Activated T-helper 17 cell treated with anti-CD3 and anti-CD28 coated beads, Interleukin-2, amount 50 U/mL, for 72 hours (primary cell): ENCODE data around the gene C11orf86. TPM values are rescaled to one million over a fixed set of nuclear protein-coding genes. Genes with fewer than 3 reads are reported as not detected.
"Not testable (repeated sequence)": the region's sequence is repeated elsewhere in the genome, so short reads cannot be mapped to it uniquely, and the experiment has no call there.

Experiments used
- ATAC-seq: fragments of 150-1000 bp; cut with Tn5 transposase; replicated peaks from 2 replicates; pipeline ENCODE4 v1.10.0; 2021; ENCODE audit warnings: mild to moderate bottlenecking, moderate library complexity
- H3K27ac Mint-ChIP-seq: one replicate; pipeline ENCODE4 v1.8.0; 2022; ENCODE audit warnings: mixed read lengths
- H3K27me3 Mint-ChIP-seq: one replicate; pipeline ENCODE4 v1.8.0; 2022; ENCODE audit warnings: mixed read lengths
- H3K36me3 Mint-ChIP-seq: one replicate; pipeline ENCODE4 v1.8.0; 2022; ENCODE audit warnings: low read depth, mild to moderate bottlenecking, mixed read lengths
- H3K4me1 Mint-ChIP-seq: one replicate; pipeline ENCODE4 v1.8.0; 2022; ENCODE audit warnings: mixed read lengths
- H3K4me3 Mint-ChIP-seq: one replicate; pipeline ENCODE4 v1.8.0; 2022; ENCODE audit warnings: mild to moderate bottlenecking, mixed read lengths
- H3K9me3 Mint-ChIP-seq: one replicate; pipeline ENCODE4 v1.8.0; 2022; ENCODE audit warnings: mixed read lengths
- total RNA-seq, 2 donors: library from RNA; stranded (reverse); gene quantifications; one replicate each; pipeline ENCODE4 v1.2.3, GENCODE V29; 2022

Gene C11orf86
- total RNA-seq, 2 donors from 2014 or later: not detected

DNA sequence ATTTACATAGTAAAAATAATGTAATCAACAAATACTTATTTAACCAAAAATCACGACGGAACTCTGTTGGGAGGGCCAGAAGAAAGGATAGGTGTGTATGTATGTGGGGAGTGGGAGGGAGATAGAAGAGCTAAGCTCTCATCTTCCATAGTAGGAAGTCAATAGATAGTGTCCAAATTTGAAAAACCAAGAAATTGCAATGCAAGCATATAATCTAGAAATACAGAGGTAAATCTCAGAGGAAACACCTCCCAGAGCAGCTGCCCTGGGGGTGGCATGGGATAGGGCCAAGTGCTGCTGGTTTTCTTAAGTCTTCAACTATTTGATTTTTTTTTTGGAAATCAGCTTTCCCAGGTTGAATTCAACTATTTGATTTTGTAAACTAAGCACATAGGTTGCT, 16.9 kb downstream of the C11orf86 start:
- Mint-ChIP-seq H3K9me3 (no peaks in the 10 kb centered on the region), H3K36me3 (no peaks in the 10 kb centered on the region), H3K27me3 (peaks cover 19% of the 10 kb centered on the region), H3K4me3 (no peak overlapping the region), H3K4me1 (no peaks in the 10 kb centered on the region), H3K27ac (no peak overlapping the region)
- ATAC-seq: no peak

DNA sequence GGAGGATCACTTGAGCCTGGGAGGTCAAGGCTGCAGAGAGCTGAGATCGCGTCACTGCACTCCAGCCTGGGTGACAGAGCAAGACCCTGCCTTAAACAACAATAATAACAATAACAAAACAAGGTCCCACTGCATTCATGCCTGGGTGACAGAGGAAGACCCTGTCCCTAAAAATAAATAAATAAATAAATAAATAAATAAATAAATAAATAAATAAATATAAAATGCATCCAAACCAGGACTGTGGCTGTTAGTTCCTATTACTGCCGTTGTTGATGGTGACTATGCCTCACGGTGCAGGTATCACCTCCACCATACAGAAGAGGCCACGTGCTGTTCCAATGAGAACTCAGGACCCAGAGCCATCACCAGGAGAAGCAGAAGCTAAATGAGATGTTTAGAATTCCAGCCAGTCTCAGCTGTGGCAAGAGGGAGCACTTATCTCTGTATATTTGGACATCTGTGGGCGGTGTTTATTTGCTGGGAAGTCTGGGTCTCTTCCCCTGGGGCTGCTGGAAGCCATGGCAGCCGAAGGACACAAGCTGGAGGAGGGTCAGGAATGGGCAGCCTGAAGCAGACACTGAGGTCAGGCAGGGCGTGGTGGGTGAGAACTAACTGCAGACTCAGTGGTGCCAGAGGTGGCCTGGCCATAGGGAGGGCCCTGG, 21.6 kb downstream of the C11orf86 start:
- Mint-ChIP-seq H3K36me3 (no peaks in the 10 kb centered on the region), H3K27ac (no peak overlapping the region), H3K27me3 (peaks cover 12% of the 10 kb centered on the region), H3K9me3 (no peaks in the 10 kb centered on the region), H3K4me1 (no peaks in the 10 kb centered on the region), H3K4me3 (no peak overlapping the region)
- ATAC-seq: no peak

DNA sequence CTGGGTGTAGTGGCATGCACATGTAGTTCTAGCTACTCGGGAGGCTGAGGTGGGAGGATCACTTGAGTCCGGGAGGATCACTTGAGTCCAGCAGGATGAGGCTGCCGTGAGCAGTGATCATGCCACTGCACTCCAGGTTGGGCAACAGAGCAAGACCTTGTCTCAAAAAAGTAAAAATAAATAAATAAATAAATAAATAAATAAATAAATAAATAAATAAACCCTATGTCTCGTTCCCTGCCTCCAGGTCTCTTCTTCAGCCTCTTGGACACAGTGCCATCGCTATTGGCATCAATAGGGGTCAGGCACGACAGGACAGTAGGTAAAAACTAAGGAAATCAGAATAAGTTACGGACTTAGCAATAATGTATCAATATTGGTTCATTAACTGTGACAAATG, 24.5 kb downstream of the C11orf86 start:
- Mint-ChIP-seq H3K27me3 (peaks cover 4% of the 10 kb centered on the region), H3K4me3 (no peak overlapping the region), H3K9me3 (no peaks in the 10 kb centered on the region), H3K4me1 (no peaks in the 10 kb centered on the region), H3K36me3 (no peaks in the 10 kb centered on the region), H3K27ac (no peak overlapping the region)
- no peak for ATAC-seq

DNA sequence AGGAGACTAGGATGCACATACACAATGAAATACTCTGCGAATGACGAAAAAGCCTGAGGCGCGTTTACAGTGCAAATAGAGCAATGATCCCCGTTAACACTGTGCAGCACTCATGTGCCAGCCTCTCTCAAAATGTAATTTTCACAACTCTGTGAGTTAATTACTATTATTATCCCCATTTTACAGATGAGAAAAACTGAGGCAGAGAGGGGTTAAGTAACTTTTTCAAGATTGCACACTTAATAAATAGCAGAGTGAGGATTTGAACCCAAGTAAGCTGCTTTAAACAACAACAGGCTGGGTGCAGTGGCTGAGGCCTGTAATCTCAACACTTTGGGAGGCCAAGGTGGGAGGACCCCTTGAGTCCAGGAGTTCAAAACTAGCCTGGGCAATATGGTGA, 26.2 kb downstream of the C11orf86 start:
- no peaks in the 10 kb centered on the region for H3K9me3 Mint-ChIP-seq
- no peak overlapping the region for H3K4me3 Mint-ChIP-seq
- H3K27ac Mint-ChIP-seq: no peak overlapping the region
- H3K4me1 Mint-ChIP-seq: no peaks in the 10 kb centered on the region
- H3K27me3 Mint-ChIP-seq: peaks cover 4% of the 10 kb centered on the region
- no peak for ATAC-seq
- no peaks in the 10 kb centered on the region for H3K36me3 Mint-ChIP-seq

DNA sequence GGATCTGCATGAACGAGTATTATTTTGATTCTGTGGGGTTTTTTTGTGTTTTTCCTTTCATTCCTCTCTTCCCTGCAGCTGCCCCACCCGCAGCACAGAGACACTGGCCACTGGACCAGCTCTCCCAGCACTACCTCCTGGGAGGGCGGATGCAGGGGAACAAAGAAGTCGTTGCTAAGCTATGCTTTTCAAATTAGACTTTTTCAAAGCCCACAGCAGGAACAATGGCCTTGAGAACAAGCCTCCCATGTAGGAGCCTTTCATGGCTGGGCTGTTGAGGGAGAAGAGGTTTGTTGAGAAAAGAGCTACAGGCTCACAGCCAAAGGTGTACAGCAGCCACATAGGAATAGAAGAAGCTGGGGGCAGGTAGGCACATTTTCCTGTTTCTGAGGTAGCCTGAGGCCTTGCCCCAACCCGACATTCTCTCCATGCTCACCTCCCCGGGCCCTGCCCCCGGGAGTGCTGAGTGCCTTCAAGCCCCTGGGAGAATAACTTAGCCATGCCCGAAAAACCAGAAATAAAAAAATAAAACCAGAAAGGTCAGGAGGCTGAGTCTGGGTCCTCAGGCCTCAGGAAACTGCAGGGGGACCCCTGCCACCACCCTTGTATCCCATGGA, 27.3 kb downstream of the C11orf86 start:
- no peak for ATAC-seq
- H3K4me3 Mint-ChIP-seq: no peak overlapping the region
- no peaks in the 10 kb centered on the region for H3K36me3 Mint-ChIP-seq
- no peaks in the 10 kb centered on the region for H3K4me1 Mint-ChIP-seq
- no peaks in the 10 kb centered on the region for H3K27me3 Mint-ChIP-seq
- no peak overlapping the region for H3K27ac Mint-ChIP-seq
- no peaks in the 10 kb centered on the region for H3K9me3 Mint-ChIP-seq

DNA sequence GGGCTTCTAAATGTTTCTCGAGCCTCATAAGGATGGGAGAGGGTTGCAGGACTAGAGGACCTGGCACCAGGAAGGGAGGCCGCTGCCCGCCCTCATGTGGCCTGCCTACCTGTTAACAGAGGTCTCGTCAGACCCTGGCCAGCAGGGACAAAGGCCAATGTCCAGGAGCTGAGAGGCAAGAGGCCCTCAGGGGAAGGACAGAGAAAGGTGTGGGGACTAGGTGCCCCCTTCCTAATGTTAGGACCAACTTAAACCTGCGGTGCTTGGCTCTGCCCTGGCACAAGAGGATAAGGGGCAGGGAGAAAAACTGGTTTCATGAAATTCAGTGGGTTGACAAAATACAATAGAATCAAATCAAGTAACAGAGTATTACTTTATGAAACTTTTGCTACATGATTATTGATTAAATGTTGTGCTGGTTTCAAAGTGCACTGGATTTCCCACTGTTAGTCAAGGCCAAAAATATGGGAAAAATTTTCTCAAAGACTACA, 27.9 kb downstream of the C11orf86 start:
- H3K27ac Mint-ChIP-seq: no peak overlapping the region
- H3K27me3 Mint-ChIP-seq: no peaks in the 10 kb centered on the region
- no peak overlapping the region for H3K4me3 Mint-ChIP-seq
- no peaks in the 10 kb centered on the region for H3K36me3 Mint-ChIP-seq
- no peaks in the 10 kb centered on the region for H3K9me3 Mint-ChIP-seq
- no peaks in the 10 kb centered on the region for H3K4me1 Mint-ChIP-seq
- ATAC-seq: no peak

DNA sequence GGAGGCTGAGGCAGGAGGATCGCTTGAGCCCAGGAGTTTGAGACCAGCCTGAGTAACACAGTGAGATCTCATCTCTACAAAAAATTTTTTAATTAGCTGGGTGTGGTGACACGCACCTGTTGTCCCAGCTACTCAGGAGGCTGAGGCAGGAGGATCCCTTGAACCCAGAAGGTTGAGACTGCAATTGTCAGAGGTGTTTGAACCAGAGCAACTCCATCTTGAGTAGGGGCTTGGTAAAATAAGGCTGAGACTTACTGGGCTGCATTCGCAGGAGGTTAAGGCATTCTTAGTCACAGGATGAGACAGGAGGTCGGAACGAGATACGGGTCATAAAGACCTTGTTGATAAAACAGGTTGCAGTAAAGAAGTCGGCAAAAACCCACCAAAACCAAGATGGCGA, 30.1 kb downstream of the C11orf86 start:
- not testable (repeated sequence) for H3K27ac Mint-ChIP-seq, H3K27me3 Mint-ChIP-seq, H3K4me1 Mint-ChIP-seq, H3K36me3 Mint-ChIP-seq, H3K4me3 Mint-ChIP-seq, H3K9me3 Mint-ChIP-seq, ATAC-seq

DNA sequence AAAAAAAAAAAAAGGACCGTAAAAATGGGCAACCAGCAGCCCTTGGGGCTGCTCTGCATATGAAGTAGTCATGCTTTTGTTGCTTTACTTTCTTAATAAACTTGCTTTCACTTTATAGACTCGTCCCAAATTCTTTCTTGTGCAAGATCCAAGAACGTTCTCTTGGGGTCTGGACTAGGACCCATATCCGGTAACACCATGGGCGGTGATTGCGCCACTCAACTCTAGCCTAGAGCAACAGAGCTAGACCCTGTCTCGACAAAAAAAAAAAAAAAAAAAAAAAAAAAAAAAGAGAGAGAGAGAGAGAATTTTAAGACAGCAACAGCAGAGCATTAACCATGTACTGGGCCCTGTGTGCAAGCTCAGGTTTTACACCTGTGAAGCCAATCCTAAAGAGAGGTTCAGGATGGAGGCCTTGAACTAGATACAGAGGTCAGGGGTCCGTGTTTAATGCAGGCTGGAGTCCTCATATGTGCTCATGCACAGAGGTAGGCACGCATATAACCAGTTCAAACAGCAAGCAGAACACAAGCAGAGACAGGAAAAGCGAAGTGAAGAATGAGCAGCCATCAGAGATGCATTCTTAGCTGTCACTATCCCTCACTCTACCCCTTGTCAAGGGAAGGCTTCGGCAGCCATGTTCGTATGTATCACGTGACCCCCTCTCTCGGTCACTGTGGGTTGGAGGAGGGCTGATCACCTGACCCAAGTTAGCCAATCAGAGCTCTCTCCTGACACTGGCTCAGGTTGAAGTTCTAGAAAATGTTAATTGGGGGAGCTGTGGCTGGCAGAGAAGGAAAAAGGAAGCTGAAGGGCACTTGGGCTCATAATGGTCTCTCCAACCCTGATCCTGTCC, 31.2 kb downstream of the C11orf86 start:
- peak; percentile 63 for ATAC-seq
- Mint-ChIP-seq H3K4me1 (no peaks in the 10 kb centered on the region), H3K36me3 (no peaks in the 10 kb centered on the region), H3K27ac (no peak overlapping the region), H3K9me3 (no peaks in the 10 kb centered on the region), H3K27me3 (no peaks in the 10 kb centered on the region), H3K4me3 (peak overlapping the region; percentile 2)

DNA sequence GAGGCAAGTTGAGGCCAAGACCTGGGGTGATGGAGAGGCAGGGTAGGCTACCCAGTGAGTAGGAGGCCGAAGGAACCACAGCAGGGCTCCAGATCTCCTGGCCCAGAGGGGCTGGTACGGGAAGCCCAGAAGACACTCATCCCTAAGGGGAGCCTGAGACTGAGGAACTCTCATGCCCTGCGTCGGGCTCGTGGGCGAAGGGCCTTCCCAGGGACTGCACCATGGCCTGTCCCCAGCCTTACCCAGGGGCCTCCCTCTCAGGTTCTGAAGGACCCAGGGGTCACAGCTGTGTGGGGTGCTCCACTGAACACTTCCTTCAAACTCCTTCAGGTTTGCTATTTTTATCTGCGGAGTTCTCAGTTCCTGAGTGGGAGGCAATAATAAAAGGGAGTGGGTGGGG, 32.0 kb downstream of the C11orf86 start:
- no peaks in the 10 kb centered on the region for H3K4me1 Mint-ChIP-seq
- no peaks in the 10 kb centered on the region for H3K27me3 Mint-ChIP-seq
- no peaks in the 10 kb centered on the region for H3K9me3 Mint-ChIP-seq
- H3K36me3 Mint-ChIP-seq: no peaks in the 10 kb centered on the region
- no peak for ATAC-seq
- no peak overlapping the region for H3K4me3 Mint-ChIP-seq
- no peak overlapping the region for H3K27ac Mint-ChIP-seq

DNA sequence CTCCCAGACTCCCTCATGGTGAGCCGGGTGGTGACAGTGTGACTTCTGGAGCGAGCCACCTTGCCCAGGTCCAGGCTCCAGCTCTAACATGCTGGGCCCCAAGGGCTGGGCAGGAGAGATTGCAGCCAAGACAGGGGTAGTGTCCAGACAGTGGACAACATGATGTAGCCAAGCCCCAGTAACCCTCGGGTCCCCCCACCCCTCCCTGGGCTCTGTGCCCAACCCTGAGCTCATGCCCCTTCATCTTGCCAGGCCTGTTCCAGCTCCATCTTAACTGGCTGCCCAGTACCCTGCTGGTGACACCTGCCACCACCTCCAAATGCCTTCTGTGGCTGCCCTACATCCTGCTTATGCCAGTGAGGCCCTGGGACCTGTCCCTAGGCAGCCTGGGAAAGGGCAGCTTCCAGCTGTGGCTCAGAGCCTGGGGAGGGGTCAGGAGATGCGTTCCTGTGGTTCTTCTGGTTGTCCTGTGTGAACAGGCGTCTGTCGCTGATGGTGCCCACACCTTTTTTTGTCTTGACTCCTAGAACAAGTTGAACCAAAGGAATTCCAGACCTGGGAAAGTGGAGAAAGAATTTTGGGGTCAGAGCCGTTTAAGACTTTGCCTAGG, 35.3 kb downstream of the C11orf86 start:
- ATAC-seq: no peak
- Mint-ChIP-seq H3K27ac (no peak overlapping the region), H3K27me3 (no peaks in the 10 kb centered on the region), H3K4me3 (no peak overlapping the region), H3K36me3 (no peaks in the 10 kb centered on the region), H3K4me1 (no peaks in the 10 kb centered on the region), H3K9me3 (no peaks in the 10 kb centered on the region)

DNA sequence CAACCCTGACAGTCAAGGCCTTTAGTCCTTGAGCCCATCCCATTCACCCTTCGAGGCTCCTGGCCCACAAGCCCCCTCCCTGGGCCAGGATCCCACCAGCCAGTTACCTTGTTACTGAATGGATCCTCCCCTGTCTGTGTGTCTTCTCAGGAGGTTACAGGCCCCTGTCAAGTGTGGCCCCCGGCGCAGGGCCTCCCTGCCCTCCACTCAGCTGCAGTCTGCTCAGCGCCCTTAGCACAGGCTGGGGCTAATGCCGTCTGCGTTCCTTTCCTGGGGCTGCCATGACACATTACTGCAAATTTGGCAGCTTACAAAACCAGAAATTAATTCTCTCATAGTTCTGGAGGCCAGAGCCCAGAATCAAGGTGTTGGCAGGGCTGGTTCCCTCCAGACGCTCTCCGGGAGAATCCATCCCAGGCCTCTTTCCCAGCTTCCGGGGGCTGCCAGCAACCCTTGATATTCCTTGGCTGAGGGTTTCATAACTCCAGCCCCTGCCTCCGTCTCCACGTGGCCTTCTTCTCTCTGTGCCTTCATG, 38.5 kb downstream of the C11orf86 start:
- Mint-ChIP-seq H3K4me3 (no peak overlapping the region), H3K4me1 (no peaks in the 10 kb centered on the region), H3K27ac (no peak overlapping the region), H3K9me3 (no peaks in the 10 kb centered on the region), H3K27me3 (no peaks in the 10 kb centered on the region), H3K36me3 (no peaks in the 10 kb centered on the region)
- ATAC-seq: no peak

DNA sequence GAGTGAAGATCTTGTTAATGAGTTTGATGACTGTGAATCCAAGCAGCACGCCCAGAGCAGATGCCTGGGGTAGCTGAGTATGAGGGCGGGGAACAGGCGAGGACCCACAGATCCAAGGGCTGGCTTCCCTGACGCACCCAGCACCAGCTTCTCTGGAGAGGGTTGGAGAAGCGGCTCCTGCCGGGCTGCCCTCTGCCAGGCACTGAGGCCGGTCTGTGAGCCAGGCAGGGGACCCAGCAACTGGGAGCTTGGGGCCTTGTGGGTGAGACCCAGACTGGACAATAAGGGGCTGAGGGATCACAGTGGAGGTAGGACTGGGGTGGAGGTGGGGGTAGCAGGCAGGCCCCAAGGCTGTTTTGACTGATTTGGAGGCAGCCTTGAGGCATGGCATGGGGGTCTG, 39.2 kb downstream of the C11orf86 start:
- Mint-ChIP-seq H3K4me1 (no peaks in the 10 kb centered on the region), H3K27me3 (peaks cover 2% of the 10 kb centered on the region), H3K27ac (no peak overlapping the region), H3K36me3 (no peaks in the 10 kb centered on the region), H3K4me3 (no peak overlapping the region), H3K9me3 (peaks cover 3% of the 10 kb centered on the region)
- ATAC-seq: no peak

DNA sequence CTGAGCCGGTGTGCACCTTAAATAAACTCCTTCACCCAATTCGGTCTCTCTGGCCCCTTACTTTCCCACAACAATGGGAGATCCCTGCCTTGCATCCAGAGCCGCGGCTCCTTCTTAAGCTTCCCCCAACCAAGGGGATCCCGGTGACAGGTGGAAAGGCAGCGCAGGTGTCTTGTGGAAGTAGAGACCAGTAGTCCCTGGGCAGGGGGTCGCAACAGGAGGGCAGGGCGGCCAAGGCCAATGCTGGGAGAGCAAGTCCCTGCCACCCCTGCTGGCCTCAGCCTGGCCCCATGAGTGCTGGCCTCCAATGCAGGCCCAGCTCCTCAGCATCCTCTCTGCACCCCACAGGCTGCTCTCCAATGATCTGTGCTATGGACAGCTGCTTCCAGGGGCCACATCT, 39.9 kb downstream of the C11orf86 start:
- H3K27ac Mint-ChIP-seq: no peak overlapping the region
- H3K4me3 Mint-ChIP-seq: no peak overlapping the region
- no peak for ATAC-seq

DNA sequence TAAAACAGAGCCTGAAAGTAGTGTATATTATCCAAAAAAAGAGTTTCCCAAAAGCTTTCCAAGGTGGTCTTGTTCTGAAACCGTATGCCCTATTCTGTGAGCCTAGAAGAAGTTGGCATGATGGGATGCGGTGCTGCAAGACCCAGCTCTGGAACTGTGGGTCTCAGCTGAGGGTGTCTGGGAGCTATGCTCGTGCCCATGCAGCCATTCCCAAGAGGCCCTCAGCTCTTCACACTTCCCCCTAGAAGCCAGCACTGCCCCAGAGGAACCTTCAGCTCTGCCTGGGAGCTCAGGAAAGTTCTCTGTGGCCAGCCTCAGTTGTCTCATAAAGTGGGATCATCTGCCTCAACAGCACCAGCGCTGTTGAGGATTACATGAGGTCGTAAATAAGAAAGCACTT, 41.4 kb downstream of the C11orf86 start:
- H3K9me3 Mint-ChIP-seq: peaks cover 3% of the 10 kb centered on the region
- no peak for ATAC-seq
- no peaks in the 10 kb centered on the region for H3K36me3 Mint-ChIP-seq
- no peak overlapping the region for H3K4me3 Mint-ChIP-seq
- H3K27ac Mint-ChIP-seq: no peak overlapping the region
- H3K4me1 Mint-ChIP-seq: peaks cover 4% of the 10 kb centered on the region
- peaks cover 2% of the 10 kb centered on the region for H3K27me3 Mint-ChIP-seq

More for the DNA sequence above, 39.9 kb downstream of the C11orf86 start:
- Mint-ChIP-seq H3K27me3 (peaks cover 2% of the 10 kb centered on the region), H3K9me3 (peaks cover 3% of the 10 kb centered on the region), H3K4me1 (no peaks in the 10 kb centered on the region), H3K36me3 (no peaks in the 10 kb centered on the region)
